Caki2 (cell line): ENCODE results near the gene CYB5R3. TPM values are rescaled to one million over a fixed set of nuclear protein-coding genes. Genes with fewer than 3 reads are reported as not detected.
"Not testable (repeated sequence)": the region's sequence is repeated elsewhere in the genome, so short reads cannot be mapped to it uniquely, and the experiment has no call there.

Experiments
- DNase-seq: peaks from one replicate; pipeline ENCODE4 v3.0.0-alpha.2; 2015; ENCODE audit warnings: low read depth
- in situ Hi-C: cut with HindIII; loops from 2 replicates; pipeline ENCODE4 v1.10.0; 2016; ENCODE audit warnings: low sequenced_read_pairs, low pct_unique_long_range_greater_than_20kb, mixed read lengths
- total RNA-seq: library from RNA; depleted of rRNA; stranded (reverse); fragments of >200 nt; shearing (Covaris generic); gene quantifications from 2 replicates; pipeline ENCODE4 v1.2.3, GENCODE V29; 2014; ENCODE audit warnings: low replicate concordance

CYB5R3 gene
- total RNA-seq, 1 experiment from 2014 or later: 95.7 TPM

DNA sequence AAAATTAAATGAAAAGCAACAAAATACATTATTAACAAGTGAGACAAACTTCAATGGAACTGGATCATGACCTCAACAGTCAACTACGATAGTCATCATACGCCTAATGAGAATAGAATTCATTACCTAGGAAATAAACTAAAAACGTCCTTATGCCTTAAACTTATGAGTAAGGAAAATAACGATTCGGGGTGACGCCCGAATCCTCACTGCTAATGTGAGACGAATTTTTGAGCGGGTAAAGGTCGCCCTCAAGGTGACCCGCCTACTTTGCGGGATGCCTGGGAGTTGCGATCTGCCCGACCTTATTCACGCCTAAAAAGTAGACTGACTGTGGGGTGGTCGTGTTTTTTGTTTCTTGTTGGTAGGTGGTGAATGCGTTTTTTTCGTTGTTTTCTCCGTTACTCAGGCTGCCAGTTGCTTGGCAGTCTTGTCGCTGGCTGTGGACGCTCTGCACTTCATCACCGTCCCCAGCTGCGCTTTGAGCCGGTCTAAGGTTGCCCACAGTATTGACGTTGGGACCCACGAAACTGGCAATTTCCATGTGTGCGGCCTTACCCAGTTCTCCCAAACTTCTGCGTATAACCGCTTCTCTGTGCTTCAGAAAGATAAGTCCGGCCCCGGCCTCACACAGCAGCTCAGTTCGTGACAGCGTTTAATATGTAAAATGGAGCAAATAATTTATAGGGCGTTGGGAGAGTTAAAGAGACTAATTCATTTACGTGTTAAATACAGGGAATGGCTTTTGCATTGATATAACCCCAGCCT lies 33.9 kb downstream of the CYB5R3 start:
- peak; percentile 100 for DNase-seq
- in situ Hi-C loops: no loop called here

DNA sequence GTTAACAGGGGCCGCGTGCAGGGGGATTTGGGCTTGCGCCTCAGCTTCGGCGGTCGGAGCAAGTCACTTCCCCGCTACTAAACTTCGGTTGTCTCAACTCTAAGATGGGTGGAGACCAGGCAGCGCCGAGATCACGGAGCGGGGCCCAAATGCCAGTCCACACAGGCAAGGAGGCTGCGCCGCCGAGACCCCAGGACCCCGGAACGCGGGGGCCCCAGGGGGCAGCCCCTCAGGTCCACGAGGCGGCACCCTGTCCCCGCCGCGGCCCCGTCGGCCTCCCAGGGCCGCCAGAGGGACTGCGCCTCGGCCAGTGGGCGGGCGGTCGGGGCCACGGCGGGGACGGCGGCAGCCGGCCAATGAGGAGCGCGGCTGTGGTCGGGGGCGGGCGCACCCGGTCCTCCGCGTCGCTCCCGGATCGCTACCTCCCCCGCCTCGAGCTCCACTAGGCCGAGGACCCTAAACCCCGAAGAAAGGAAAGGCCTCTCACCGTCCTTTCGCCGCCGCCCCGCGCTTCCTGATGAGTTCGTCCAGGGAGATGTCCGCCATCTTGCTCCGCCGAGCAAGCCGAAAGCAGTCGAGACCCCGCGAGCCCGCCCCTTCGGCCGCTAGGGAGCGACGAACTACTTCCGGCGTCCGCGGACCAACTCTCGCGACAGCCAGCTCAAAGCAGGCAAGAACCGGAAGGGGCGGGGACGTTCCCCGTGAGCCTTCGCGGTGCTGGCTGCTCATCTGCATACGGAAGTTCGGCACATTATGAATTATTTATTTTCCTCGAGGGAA lies 34.7 kb downstream of the CYB5R3 start, which contains the start of gene POLDIP3:
POLDIP3 (minus strand) TSS at position 572 of the 780 bp plus-strand sequence; CDS start at position 546, 26 bp downstream.
- in situ Hi-C loops: no loop called here
- peak; percentile 97 for DNase-seq

DNA sequence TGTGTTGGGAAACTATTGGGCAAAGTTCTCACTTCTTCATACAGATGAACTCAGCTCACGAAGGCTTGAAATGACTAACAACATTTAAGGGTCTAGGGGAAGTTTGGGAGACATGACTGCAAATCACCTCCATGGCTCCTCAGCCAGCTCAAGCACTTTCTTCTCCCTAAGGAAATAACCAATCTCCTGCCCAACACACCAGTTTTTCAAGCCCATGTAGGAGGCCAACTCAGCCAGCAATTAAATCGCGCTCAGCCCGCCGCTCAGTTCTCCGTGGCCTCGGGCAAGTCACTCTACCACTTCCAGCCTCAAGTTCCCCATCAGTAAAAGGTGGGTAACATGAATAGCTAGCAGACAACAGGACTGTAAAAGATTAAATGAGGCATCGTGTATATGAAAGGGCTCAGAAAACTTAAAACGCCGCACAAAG lies 35.3 kb downstream of the CYB5R3 start:
- DNase-seq: no peak
- in situ Hi-C loops: no loop called here

DNA sequence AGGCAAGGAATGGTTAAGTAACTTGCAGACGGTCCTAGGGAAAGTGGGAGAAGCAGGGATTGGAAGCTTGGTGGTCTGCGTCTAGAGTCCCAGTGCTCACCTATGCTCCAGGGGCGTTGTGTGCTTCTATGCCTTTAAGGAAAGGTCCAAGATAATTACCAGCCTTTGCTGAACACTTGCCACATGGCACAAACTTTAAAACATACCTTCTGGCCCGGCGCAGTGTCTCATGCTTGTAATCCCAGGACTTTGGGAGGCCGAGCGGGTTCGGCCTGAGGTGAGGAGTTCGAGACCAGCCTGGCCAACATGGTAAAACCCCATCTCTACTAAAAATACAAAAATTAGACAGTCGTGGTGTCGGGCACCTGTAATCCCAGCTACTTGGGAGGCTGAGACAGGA lies 36.9 kb downstream of the CYB5R3 start:
- in situ Hi-C loops: no loop called here
- no peak for DNase-seq

DNA sequence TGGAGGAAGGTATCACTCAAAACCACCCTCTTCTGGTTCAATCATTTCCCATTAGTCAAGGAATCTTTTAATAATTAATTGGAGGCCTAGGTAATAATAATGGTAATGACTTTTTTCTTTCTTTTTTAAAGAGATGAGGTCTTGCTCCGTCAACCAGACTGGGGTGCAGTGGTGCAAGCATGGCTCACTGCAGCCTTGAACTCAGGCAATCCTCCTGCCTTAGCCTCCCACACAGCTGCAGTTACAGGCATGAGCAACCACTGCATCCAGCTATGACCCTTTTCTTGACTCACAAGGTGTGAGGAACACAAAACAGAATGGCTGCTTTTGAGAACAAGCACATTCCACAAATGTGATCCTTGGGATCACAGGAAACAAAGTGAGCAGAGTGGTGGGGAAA lies 38.1 kb downstream of the CYB5R3 start:
- in situ Hi-C loops: no loop called here
- peak; percentile 55 for DNase-seq

DNA sequence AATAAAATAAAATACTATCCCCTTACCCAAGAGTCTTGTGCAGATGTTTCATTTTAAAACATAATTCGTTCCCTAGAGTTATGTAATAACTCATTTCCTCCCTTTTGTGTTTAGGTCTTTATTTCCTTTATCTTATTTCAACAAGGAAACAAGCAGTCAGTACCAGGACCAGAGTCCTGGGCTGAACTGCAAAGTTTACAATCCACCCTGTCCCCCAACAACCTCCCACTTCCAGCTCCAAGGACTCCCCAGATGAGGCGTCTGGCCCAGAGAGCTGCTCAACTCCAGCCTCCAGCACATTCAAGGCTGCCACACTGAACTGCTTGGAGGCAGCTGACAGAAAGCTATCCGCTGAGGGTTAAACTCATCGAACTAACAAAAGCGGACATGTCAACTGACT lies 39.0 kb downstream of the CYB5R3 start:
- in situ Hi-C loops: no loop called here
- DNase-seq: no peak

DNA sequence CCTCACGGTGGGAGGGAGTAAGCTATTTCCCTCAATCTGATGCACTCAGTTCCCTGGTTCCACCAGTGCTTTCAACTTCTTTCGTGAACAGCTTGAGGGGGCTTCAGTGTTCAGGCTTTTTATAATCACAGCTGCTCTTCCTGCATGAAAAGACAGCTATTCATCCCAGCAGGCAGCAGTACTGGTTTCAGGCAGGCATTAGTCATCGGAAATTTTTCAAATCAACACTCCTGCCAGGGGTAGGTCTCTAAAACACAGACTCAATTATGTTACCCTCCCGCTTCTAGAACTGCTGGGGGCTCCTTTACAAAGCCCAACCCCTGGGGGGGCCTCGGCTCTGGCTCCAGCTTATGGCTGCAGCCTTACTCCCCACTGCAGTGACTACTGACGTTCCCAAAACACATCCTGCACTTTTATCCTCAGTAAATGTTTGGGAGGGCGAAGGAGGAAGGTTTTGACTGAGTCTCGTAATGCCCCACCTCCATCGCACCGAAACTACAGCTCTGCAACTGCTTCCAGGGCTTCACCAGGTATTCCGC lies 40.3 kb downstream of the CYB5R3 start:
- in situ Hi-C loops: no loop called here
- DNase-seq: peak; percentile 52

DNA sequence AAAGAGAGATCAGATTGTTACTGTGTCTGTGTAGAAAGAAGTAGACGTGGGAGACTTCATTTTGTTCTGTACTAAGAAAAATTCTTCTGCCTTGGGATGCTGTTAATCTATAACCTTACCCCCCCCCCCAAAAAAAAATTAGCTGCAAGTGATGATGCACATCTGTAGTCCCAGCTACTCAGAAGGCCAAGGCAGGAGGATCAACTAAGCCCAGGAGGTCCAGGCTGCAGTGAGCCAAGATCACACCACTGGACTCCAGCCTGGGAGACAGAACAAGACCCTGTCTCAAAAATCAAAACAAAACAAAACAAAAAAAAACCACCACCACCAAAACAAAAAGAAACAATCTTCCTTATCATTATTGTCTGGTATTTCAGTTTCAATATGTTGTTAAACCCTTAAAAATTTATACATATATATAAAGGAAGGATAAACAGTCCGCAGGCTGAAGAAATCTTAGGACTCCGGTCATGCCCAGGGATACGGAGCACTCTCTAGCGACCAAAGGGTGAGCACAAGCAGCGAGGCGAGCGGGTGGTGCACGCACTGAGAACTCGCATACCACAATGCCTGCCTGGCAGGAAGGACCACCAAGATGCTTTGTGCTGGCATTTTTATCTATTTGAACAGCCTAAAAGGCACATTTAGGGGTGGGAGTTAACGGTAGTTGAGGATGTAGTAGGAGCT lies 40.9 kb downstream of the CYB5R3 start:
- DNase-seq: no peak
- in situ Hi-C loops: no loop called here

DNA sequence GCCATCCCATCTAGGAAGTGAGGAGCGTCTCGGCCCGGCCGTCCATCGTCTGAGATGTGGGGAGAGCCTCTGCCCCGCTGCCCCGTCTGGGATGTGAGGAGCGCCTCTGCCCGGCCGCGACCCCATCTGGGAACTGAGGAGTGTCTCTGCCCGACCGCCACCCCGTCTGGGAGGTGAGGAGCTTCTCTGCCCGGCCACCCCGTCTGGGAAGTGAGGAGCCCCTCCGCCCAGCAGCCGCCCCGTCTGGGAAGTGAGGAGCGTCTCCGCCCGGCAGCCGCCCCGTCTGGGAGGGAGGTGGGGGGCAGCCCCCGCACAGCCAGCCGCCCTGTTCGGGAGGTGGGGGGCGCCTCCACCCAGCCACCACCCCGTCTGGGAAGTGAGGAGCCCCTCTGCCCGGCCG lies 41.6 kb downstream of the CYB5R3 start:
- DNase-seq, in situ Hi-C loops: not testable (repeated sequence)

DNA sequence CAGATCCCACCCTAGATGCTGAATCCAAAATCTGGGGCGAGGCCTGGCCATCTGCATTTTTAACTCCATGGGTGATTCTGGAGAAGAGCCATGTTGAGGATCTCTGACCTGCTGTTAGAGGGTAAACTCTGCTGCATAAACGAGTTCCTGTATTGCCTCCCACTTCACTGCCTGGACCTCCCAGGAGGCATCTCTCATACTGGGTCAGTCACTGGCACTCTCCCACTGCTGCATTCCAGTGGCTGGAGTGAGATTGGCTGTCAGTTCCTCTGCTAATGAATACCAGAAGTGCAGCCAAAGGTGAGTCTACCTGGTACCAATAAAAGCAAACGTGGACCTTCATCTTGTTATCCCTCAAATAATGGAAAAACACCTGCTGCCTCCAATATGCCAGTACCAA lies 44.8 kb downstream of the CYB5R3 start:
- in situ Hi-C loops: no loop called here
- no peak for DNase-seq

DNA sequence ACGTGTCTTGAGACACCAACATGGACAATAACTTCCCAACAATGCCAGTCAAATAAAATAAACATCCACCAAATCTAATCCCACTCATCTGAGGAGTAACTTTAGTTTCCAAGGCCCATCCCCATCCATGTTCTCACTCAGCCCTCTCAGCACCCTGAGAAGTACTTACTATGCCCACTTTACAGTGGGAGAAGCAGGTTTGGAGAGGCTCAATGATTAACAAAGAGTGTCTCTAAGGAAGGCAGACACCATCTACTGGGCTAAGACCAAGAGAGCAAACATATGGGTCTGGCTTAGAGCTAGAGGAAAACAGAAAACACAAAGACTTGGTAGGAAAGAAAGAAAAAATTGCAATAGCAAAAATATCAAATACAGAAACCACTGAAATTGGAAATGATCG lies 45.8 kb downstream of the CYB5R3 start:
- DNase-seq: no peak
- in situ Hi-C loops: no loop called here

DNA sequence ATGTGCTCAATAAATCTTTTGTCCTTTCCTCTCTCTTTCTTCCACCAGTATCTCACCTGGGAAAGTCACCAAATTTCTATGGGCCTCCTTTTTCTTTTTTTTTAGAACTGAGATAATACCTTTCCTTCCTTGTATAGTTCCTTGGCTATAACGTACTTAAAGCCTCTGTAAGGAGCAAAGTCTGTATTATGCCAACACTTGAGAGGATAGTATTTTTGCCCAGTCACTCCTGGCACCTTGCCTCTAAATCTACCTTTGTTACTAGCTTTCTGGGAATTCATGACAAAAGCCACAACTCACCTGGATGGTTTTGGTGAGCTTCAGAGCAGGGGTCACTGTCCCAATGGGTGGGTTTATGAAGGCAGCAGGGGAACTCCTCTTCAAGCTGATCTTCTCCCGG lies 46.7 kb downstream of the CYB5R3 start:
- in situ Hi-C loops: no loop called here
- no peak for DNase-seq

DNA sequence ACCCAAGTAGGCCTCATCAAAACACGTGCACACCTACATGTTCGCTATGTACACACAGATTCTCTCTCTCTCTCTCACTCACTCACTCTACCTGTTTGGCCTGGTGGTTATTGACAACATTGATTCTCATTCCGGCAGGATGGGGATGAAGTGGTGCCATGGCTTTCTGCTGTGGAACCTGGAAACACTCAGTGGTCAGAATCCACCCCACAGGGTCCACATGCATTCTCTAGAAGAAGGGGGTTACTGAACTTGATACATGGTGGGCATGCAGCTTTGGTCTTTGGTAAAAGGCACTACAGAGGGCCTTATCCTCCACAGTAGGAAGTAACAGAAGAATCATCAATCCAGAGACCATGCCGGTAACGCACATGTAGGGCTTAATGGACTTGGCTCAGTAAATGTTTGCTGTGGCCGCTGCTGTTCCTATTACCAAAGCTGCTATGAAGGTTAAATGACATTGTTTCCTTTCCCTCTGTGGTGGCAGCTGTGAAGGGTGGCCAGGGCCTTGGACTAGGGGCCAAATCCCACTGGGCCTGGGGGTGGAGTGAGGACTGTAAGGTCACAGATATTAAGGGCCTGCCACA lies 47.2 kb downstream of the CYB5R3 start:
- in situ Hi-C loops: no loop called here
- no peak for DNase-seq

DNA sequence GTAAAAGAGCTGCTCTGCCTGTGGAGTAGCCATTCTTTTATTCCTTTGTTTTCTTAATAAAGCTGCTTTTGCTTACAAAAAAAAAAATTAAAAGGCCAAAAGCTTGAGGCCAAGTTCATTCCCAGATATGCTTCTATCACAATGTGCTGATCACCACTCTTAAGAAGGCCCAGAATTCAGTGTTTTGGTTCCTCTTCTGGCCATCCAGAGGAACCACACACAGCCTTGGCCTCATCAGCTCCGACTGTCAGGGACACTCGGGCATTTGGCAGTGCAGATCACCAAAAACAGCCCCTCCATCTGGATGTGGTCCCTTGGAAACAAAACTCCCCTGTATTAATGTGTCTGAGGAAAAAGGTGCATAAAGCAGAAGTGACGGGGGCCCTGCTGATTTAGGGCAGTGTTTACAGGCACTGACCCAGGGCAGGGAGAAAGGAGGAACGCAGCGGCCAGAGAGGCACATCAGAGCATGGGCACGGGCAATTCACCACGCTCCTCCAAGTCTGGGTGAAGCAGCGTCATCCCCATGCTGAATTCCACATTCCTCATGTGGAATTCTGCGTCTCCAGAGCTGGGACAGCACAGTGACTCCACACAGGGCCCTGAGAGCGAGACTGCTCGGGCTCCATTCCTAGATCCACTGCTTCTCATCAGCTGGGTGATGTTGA lies 52.2 kb downstream of the CYB5R3 start:
- no peak for DNase-seq
- in situ Hi-C loops: no loop called here

DNA sequence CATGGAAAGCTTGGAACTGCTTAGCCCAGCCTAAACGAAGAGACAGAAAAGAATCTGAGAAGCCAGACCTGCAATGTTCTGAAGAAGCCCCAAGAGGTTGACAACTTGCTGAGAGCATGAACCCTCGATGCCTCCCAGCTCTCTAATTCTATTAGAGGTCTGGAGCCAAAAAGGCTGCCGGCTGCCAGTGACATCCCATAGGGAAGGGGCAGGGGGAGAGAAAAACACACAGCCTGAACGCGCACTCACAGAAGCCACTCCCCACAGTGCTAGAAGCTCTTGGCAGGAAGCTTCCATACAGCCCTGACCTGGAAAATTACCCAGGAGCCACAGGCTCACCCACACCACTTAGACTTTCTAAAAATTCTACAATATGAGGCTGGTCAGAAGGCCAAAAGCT lies 52.9 kb downstream of the CYB5R3 start:
- in situ Hi-C loops: no loop called here
- no peak for DNase-seq

DNA sequence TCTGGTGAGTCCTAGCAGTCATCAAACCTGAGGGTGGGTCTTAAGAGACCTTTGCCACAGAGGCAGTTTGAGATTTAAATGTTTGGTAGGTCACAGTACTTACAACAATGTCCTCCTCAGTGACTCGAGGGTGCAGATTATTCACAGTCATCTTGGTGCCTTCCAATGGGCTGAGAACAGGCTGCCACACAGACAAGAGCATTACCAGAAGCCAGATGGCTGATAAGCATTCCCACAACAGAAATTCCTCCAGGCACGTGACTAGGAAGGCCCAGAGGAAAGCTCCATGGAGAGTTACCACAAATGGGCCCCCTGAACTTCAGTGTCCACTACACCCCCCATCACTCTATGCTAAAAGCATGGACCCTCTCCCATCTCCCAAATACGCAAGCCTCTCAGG lies 53.8 kb downstream of the CYB5R3 start:
- in situ Hi-C loops: no loop called here
- no peak for DNase-seq

DNA sequence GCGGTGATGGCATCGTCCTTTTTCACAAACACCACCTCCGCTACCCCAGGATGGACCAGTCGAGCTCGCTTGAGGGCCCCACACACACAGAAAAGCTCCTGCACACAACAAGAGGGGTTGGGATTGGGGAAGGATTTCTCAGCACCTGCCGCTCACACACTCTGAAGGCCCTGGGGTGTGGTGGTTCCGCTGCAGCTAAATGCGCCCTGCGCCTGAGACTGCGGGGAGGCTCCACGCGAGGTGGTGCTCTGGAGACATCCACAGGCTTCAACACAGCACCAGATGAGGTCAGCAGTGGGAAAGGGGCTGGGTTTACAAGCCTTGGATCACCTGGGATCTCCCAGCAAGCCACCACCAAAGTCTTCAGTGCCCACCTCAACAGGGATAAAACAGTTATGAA lies 57.2 kb downstream of the CYB5R3 start:
- DNase-seq: no peak
- in situ Hi-C loops: no loop called here

DNA sequence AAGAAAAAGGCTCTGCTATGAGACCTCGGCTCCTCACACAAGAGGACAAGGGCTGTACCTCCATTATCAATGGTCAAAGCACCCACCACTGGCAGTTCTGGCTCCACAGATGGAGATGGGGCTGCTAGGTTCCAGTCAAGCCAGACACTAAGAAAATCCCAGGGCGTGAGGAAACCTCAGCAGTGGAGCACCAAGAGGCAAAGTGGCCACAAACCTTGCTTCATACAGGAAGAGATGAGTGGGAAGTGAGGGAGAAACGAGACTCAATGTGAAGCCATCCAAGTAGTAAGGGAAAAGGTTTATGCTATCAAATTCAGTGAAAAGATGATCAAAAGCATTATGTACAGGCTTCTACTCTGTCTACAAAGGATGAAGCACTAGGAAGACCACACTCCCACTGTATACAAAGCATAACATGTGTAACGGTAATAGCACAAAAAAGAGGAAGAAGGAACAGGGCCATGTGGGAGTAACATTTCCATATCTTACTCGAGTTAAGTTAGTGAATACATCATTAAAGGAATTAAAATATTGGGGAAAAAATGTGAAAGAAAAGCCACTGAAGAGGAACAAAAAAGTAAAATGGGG lies 61.5 kb downstream of the CYB5R3 start:
- no peak for DNase-seq

More for the DNA sequence above, 61.5 kb downstream of the CYB5R3 start:
- in situ Hi-C loops: no loop called here
